Measurements from ENCODE around the gene EHHADH.
"Not testable (repeated sequence)": the region's sequence is repeated elsewhere in the genome, so short reads cannot be mapped to it uniquely, and the experiment has no call there.

The EHHADH gene

GRCh38 chr3:185251272-185251671 is 2.6 kb downstream of the EHHADH start:
- peaks cover 6% of the 10 kb centered on the region for H3K9me3 ChIP-seq (ENCODE audit: control insufficient read depth, low read length)
- peaks cover 15% of the 10 kb centered on the region for H3K4me1 ChIP-seq (ENCODE audit: control insufficient read depth, insufficient read depth, low read length, poor library complexity, severe bottlenecking)
- H3K36me3 ChIP-seq (ENCODE audit: control insufficient read depth, insufficient read depth, low read length) = no peaks in the 10 kb centered on the region
- WGBS, 2 experiments (ENCODE audit: insufficient coverage in 2 of 2) = 87 to 97% methylated on average over 5 of the region's 5 CpGs
- H3K27ac ChIP-seq (ENCODE audit: low read depth, low read length, severe bottlenecking) = no peak overlapping the region
- no peak overlapping the region for H3K4me3 ChIP-seq (ENCODE audit: extremely low read depth, insufficient read depth, low read length, poor library complexity, severe bottlenecking)

- Histone ChIP-seq H3K36me3 (ENCODE audit: control insufficient read depth, insufficient read depth, low read length) (no peaks in the 10 kb centered on the region), H3K4me3 (ENCODE audit: extremely low read depth, insufficient read depth, low read length, poor library complexity, severe bottlenecking) (no peak overlapping the region), H3K4me1 (ENCODE audit: control insufficient read depth, insufficient read depth, low read length, poor library complexity, severe bottlenecking) (peaks cover 15% of the 10 kb centered on the region), H3K9me3 (ENCODE audit: control insufficient read depth, low read length) (peaks cover 6% of the 10 kb centered on the region), H3K27ac (ENCODE audit: low read depth, low read length, severe bottlenecking) (peak overlapping the region; percentile 47)
- no CpG with 5 or more reads among the region's 1 CpG for WGBS, 2 experiments (ENCODE audit: insufficient coverage in 2 of 2)
Measured at GRCh38 chr3:185250653-185251052, 3.2 kb downstream of the EHHADH start.

GRCh38 chr3:185250247-185250646 is 3.6 kb downstream of the EHHADH start:
- no peaks in the 10 kb centered on the region for H3K36me3 ChIP-seq (ENCODE audit: control insufficient read depth, insufficient read depth, low read length)
- peak overlapping the region; percentile 47 for H3K27ac ChIP-seq (ENCODE audit: low read depth, low read length, severe bottlenecking)
- peaks cover 15% of the 10 kb centered on the region for H3K4me1 ChIP-seq (ENCODE audit: control insufficient read depth, insufficient read depth, low read length, poor library complexity, severe bottlenecking)
- peaks cover 6% of the 10 kb centered on the region for H3K9me3 ChIP-seq (ENCODE audit: control insufficient read depth, low read length)
- no peak overlapping the region for H3K4me3 ChIP-seq (ENCODE audit: extremely low read depth, insufficient read depth, low read length, poor library complexity, severe bottlenecking)

GRCh38 chr3:185242642-185243041 is 11.2 kb downstream of the EHHADH start:
- Histone ChIP-seq H3K4me3 (ENCODE audit: extremely low read depth, insufficient read depth, low read length, poor library complexity, severe bottlenecking) (no peak overlapping the region), H3K9me3 (ENCODE audit: control insufficient read depth, low read length) (peaks cover 7% of the 10 kb centered on the region), H3K27ac (ENCODE audit: low read depth, low read length, severe bottlenecking) (no peak overlapping the region), H3K36me3 (ENCODE audit: control insufficient read depth, insufficient read depth, low read length) (no peaks in the 10 kb centered on the region), H3K4me1 (ENCODE audit: control insufficient read depth, insufficient read depth, low read length, poor library complexity, severe bottlenecking) (no peaks in the 10 kb centered on the region)
- 80 to 90% methylated on average over 3 of the region's 3 CpGs for WGBS, 2 experiments (ENCODE audit: insufficient coverage in 2 of 2)

- Histone ChIP-seq H3K4me1 (ENCODE audit: control insufficient read depth, insufficient read depth, low read length, poor library complexity, severe bottlenecking) (no peaks in the 10 kb centered on the region), H3K27ac (ENCODE audit: low read depth, low read length, severe bottlenecking) (no peak overlapping the region), H3K36me3 (ENCODE audit: control insufficient read depth, insufficient read depth, low read length) (no peaks in the 10 kb centered on the region), H3K9me3 (ENCODE audit: control insufficient read depth, low read length) (peaks cover 11% of the 10 kb centered on the region), H3K4me3 (ENCODE audit: extremely low read depth, insufficient read depth, low read length, poor library complexity, severe bottlenecking) (no peak overlapping the region)
Measured at GRCh38 chr3:185236969-185237368, 16.9 kb downstream of the EHHADH start.

- Histone ChIP-seq H3K4me3 (ENCODE audit: extremely low read depth, insufficient read depth, low read length, poor library complexity, severe bottlenecking) (no peak overlapping the region), H3K27ac (ENCODE audit: low read depth, low read length, severe bottlenecking) (no peak overlapping the region), H3K36me3 (ENCODE audit: control insufficient read depth, insufficient read depth, low read length) (no peaks in the 10 kb centered on the region), H3K4me1 (ENCODE audit: control insufficient read depth, insufficient read depth, low read length, poor library complexity, severe bottlenecking) (no peaks in the 10 kb centered on the region), H3K9me3 (ENCODE audit: control insufficient read depth, low read length) (peaks cover 11% of the 10 kb centered on the region)
- no CpG with 5 or more reads among the region's 2 CpGs for WGBS, 2 experiments (ENCODE audit: insufficient coverage in 2 of 2)
Measured at GRCh38 chr3:185233328-185233727, 20.5 kb downstream of the EHHADH start.

GRCh38 chr3:185226526-185226925 is 27.3 kb downstream of the EHHADH start:
- H3K4me3 ChIP-seq (ENCODE audit: extremely low read depth, insufficient read depth, low read length, poor library complexity, severe bottlenecking); H3K36me3 ChIP-seq (ENCODE audit: control insufficient read depth, insufficient read depth, low read length); H3K9me3 ChIP-seq (ENCODE audit: control insufficient read depth, low read length); H3K4me1 ChIP-seq (ENCODE audit: control insufficient read depth, insufficient read depth, low read length, poor library complexity, severe bottlenecking); H3K27ac ChIP-seq (ENCODE audit: low read depth, low read length, severe bottlenecking): not testable (repeated sequence)
- WGBS, 2 experiments (ENCODE audit: insufficient coverage in 2 of 2) = no CpG with 5 or more reads among the region's 1 CpG

- Histone ChIP-seq H3K9me3 (ENCODE audit: control insufficient read depth, low read length) (no peaks in the 10 kb centered on the region), H3K4me1 (ENCODE audit: control insufficient read depth, insufficient read depth, low read length, poor library complexity, severe bottlenecking) (peaks cover 9% of the 10 kb centered on the region), H3K27ac (ENCODE audit: low read depth, low read length, severe bottlenecking) (no peak overlapping the region), H3K36me3 (ENCODE audit: control insufficient read depth, insufficient read depth, low read length) (no peaks in the 10 kb centered on the region), H3K4me3 (ENCODE audit: extremely low read depth, insufficient read depth, low read length, poor library complexity, severe bottlenecking) (no peak overlapping the region)
Measured at GRCh38 chr3:185225523-185225922, 28.3 kb downstream of the EHHADH start.

GRCh38 chr3:185225080-185225479 is 28.8 kb downstream of the EHHADH start:
- H3K27ac ChIP-seq (ENCODE audit: low read depth, low read length, severe bottlenecking) = no peak overlapping the region
- no peak overlapping the region for H3K4me3 ChIP-seq (ENCODE audit: extremely low read depth, insufficient read depth, low read length, poor library complexity, severe bottlenecking)
- 88 to 90% methylated on average over 1 of the region's 1 CpG for WGBS, 2 experiments (ENCODE audit: insufficient coverage in 2 of 2)
- no peaks in the 10 kb centered on the region for H3K36me3 ChIP-seq (ENCODE audit: control insufficient read depth, insufficient read depth, low read length)
- no peaks in the 10 kb centered on the region for H3K9me3 ChIP-seq (ENCODE audit: control insufficient read depth, low read length)
- H3K4me1 ChIP-seq (ENCODE audit: control insufficient read depth, insufficient read depth, low read length, poor library complexity, severe bottlenecking) = peaks cover 9% of the 10 kb centered on the region

- Histone ChIP-seq H3K9me3 (ENCODE audit: control insufficient read depth, low read length) (no peaks in the 10 kb centered on the region), H3K4me3 (ENCODE audit: extremely low read depth, insufficient read depth, low read length, poor library complexity, severe bottlenecking) (no peak overlapping the region)
Measured at GRCh38 chr3:185221203-185221602, 32.6 kb downstream of the EHHADH start.

GRCh38 chr3:185216607-185216958 is 37.3 kb downstream of the EHHADH start:
- Histone ChIP-seq H3K4me1 (ENCODE audit: control insufficient read depth, insufficient read depth, low read length, poor library complexity, severe bottlenecking) (no peaks in the 10 kb centered on the region), H3K9me3 (ENCODE audit: control insufficient read depth, low read length) (no peaks in the 10 kb centered on the region), H3K36me3 (ENCODE audit: control insufficient read depth, insufficient read depth, low read length) (no peaks in the 10 kb centered on the region), H3K4me3 (ENCODE audit: extremely low read depth, insufficient read depth, low read length, poor library complexity, severe bottlenecking) (no peak overlapping the region), H3K27ac (ENCODE audit: low read depth, low read length, severe bottlenecking) (no peak overlapping the region)
- 37 to 44% methylated on average over 2 to 3 of the region's 3 CpGs for WGBS, 2 experiments (ENCODE audit: insufficient coverage in 2 of 2)

More at GRCh38 chr3:185221203-185221602, 32.6 kb downstream of the EHHADH start:
- Histone ChIP-seq H3K4me1 (ENCODE audit: control insufficient read depth, insufficient read depth, low read length, poor library complexity, severe bottlenecking) (peaks cover 9% of the 10 kb centered on the region), H3K27ac (ENCODE audit: low read depth, low read length, severe bottlenecking) (no peak overlapping the region), H3K36me3 (ENCODE audit: control insufficient read depth, insufficient read depth, low read length) (no peaks in the 10 kb centered on the region)

Data from mesodermal cell (in vitro differentiated cells).